Lower leg skin (tissue), 3 donors: ENCODE data around the gene NEK3.

Experiments used
- CTCF ChIP-seq, 3 donors: fragments of 450-650 bp; IDR thresholded peaks; one replicate each; pipeline ENCODE4 v1.5.1; 2016; ENCODE audit warnings: antibody characterized with exemption in 3 of 3, mild to moderate bottlenecking in 3 of 3, moderate library complexity in 2 of 3
- POLR2A ChIP-seq, 2 donors: fragments of 450-650 bp; IDR thresholded peaks; one replicate each; pipeline ENCODE4 v1.6.1; 2016 to 2017; ENCODE audit warnings: antibody characterized with exemption in 2 of 2, mild to moderate bottlenecking in 1 of 2, moderate library complexity in 1 of 2

- no peak for TF ChIP-seq POLR2A (IDR thresholded peaks at IDR 0.05)
- no peak for TF ChIP-seq CTCF (IDR thresholded peaks at IDR 0.05)
Measured at GRCh38 chr13:52127378-52127777, 32.0 kb downstream of the NEK3 start.
